CD14-positive monocyte (primary cell): Measurements from ENCODE around the gene NLRP10. TPM values are rescaled to one million over a fixed set of nuclear protein-coding genes. Genes with fewer than 3 reads are reported as not detected.

Experiments
- DNase-seq, 3 donors: peaks; one replicate each; pipeline ENCODE4 v3.0.0-alpha.2; 2011 to 2022
- H2AFZ ChIP-seq: 2 replicates; pipeline ENCODE4 v1.6.0; 2012; ENCODE audit warnings: mild to moderate bottlenecking, low read depth, low read length, inconsistent platforms; ENCODE audit not compliant: insufficient read depth, poor library complexity, severe bottlenecking
- H3K27ac ChIP-seq, 2 donors: 1 replicate in 1 of 2; 2 replicates in 1 of 2; pipeline ENCODE4 v1.5.1; 2012 to 2013; ENCODE audit warnings: low read length in 2 of 2, control low read depth in 1 of 2, inconsistent platforms in 1 of 2, low read depth in 1 of 2, mild to moderate bottlenecking in 1 of 2
- H3K27me3 ChIP-seq, 2 donors: one replicate each; pipeline versions ENCODE4 v1.6.0 to v1.6.1; 2011 to 2013; ENCODE audit warnings: low read length in 2 of 2; ENCODE audit not compliant: control insufficient read depth in 2 of 2, insufficient read depth in 2 of 2
- H3K36me3 ChIP-seq, 2 donors: replicated peaks in 1 of 2; 1 replicate in 1 of 2; 2 replicates in 1 of 2; pipeline versions ENCODE4 v1.5.1 to v1.6.1; 2012 to 2013; ENCODE audit warnings: low read length in 2 of 2, control low read depth in 1 of 2, inconsistent platforms in 1 of 2, mild to moderate bottlenecking in 1 of 2; ENCODE audit not compliant: insufficient read depth in 2 of 2, control insufficient read depth in 1 of 2
- H3K4me1 ChIP-seq, 2 donors: 1 replicate in 1 of 2; 2 replicates in 1 of 2; pipeline versions ENCODE4 v1.5.1 to v1.6.1; 2012 to 2013; ENCODE audit warnings: low read length in 2 of 2, control low read depth in 1 of 2, inconsistent platforms in 1 of 2, mild to moderate bottlenecking in 1 of 2, moderate library complexity in 1 of 2; ENCODE audit not compliant: insufficient read depth in 2 of 2, control insufficient read depth in 1 of 2
- H3K4me2 ChIP-seq: replicated peaks from 2 replicates; pipeline ENCODE3; 2012; ENCODE audit warnings: low read length, moderate library complexity, mild to moderate bottlenecking; ENCODE audit not compliant: poor library complexity, severe bottlenecking; ENCODE audit errors: extremely low read depth
- H3K4me3 ChIP-seq, 3 experiments: fragments of 200-600 bp in 1 of 3; sonication (generic) in 1 of 3; replicated peaks in 1 of 3; 1 replicate in 2 of 3; 2 replicates in 1 of 3; pipeline ENCODE4 v1.5.1; 2011 to 2013; ENCODE audit warnings: low read length in 3 of 3, mild to moderate bottlenecking in 3 of 3, control low read depth in 2 of 3, low read depth in 2 of 3, inconsistent platforms in 1 of 3, moderate library complexity in 1 of 3
- H3K79me2 ChIP-seq: 2 replicates; pipeline ENCODE4 v1.6.0; 2012; ENCODE audit warnings: mild to moderate bottlenecking, control low read depth, inconsistent platforms, low read length, moderate library complexity; ENCODE audit not compliant: insufficient read depth
- H3K9ac ChIP-seq: 2 replicates; pipeline ENCODE4 v1.6.0; 2017; ENCODE audit warnings: low read length, mild to moderate bottlenecking; ENCODE audit not compliant: insufficient read depth, poor library complexity, severe bottlenecking
- H3K9me3 ChIP-seq, 2 donors: replicated peaks in 1 of 2; 1 replicate in 1 of 2; 2 replicates in 1 of 2; pipeline versions ENCODE4 v1.5.1 to v1.6.1; 2012 to 2013; ENCODE audit warnings: low read length in 2 of 2, control low read depth in 1 of 2; ENCODE audit not compliant: control insufficient read depth in 1 of 2, insufficient read depth in 1 of 2
- H4K20me1 ChIP-seq: 2 replicates; pipeline ENCODE4 v1.6.0; 2012; ENCODE audit warnings: mild to moderate bottlenecking, low read length, control low read depth, moderate library complexity; ENCODE audit not compliant: insufficient read depth
- H3K27ac Mint-ChIP-seq, 7 donors: one replicate each; pipeline ENCODE4 v1.8.0; 2020; ENCODE audit warnings: mild to moderate bottlenecking in 7 of 7, mixed read lengths in 7 of 7, moderate library complexity in 6 of 7, inconsistent platforms in 2 of 7
- H3K27me3 Mint-ChIP-seq, 3 donors: one replicate each; pipeline ENCODE4 v1.8.0; 2021 to 2022; ENCODE audit warnings: low read depth in 3 of 3, mild to moderate bottlenecking in 3 of 3, mixed read lengths in 3 of 3, moderate library complexity in 3 of 3, inconsistent platforms in 1 of 3
- H3K36me3 Mint-ChIP-seq, 2 donors: one replicate each; pipeline ENCODE4 v1.8.0; 2020; ENCODE audit warnings: mixed read lengths in 2 of 2, inconsistent platforms in 1 of 2, mild to moderate bottlenecking in 1 of 2
- H3K4me1 Mint-ChIP-seq: one replicate; pipeline ENCODE4 v1.8.0; 2020; ENCODE audit warnings: mild to moderate bottlenecking, mixed read lengths
- H3K4me3 Mint-ChIP-seq, 2 donors: one replicate each; pipeline ENCODE4 v1.8.0; 2020; ENCODE audit warnings: mild to moderate bottlenecking in 2 of 2, mixed read lengths in 2 of 2, moderate library complexity in 1 of 2
- H3K9me3 Mint-ChIP-seq, 7 donors: one replicate each; pipeline ENCODE4 v1.8.0; 2020 to 2022; ENCODE audit warnings: mixed read lengths in 7 of 7, mild to moderate bottlenecking in 6 of 7, moderate library complexity in 6 of 7, inconsistent platforms in 2 of 7
- WGBS: methylation state at CpG from one replicate; pipeline ENCODE4 v1.1.5; 2013; ENCODE audit warnings: missing lambda C conversion rate; ENCODE audit not compliant: insufficient coverage; 5-methylcytosine and 5-hydroxymethylcytosine counted together
- intact Hi-C, 2 donors: fragments of 100-400 bp; cut with micrococcal nuclease; formaldehyde crosslinking; loops; one replicate each; pipeline versions ENCODE4 v1.15.0 to v1.15.1; 2023
- polyA plus RNA-seq, 3 donors: library from polyadenylated mRNA; depleted of rRNA in 1 of 3; unstranded in 2 of 3; stranded (reverse) in 1 of 3; fragments of 300-500 nt in 2 of 3; fragments of >200 nt in 1 of 3; fragmentation: Illumina TruSeq in 2 of 3; gene quantifications; 1 replicate in 2 of 3; 2 replicates in 1 of 3; pipeline ENCODE4 v1.2.3, GENCODE V29; 2012 to 2021
- TF ChIP-seq, protein P1 (sequence below): fragments of 200-600 bp; IDR thresholded peaks from one replicate; pipeline ENCODE4 v1.8.0; 2022; ENCODE audit warnings: antibody characterized with exemption, mild to moderate bottlenecking

The NLRP10 gene
- polyA plus RNA-seq, 3 donors: not detected

DNA sequence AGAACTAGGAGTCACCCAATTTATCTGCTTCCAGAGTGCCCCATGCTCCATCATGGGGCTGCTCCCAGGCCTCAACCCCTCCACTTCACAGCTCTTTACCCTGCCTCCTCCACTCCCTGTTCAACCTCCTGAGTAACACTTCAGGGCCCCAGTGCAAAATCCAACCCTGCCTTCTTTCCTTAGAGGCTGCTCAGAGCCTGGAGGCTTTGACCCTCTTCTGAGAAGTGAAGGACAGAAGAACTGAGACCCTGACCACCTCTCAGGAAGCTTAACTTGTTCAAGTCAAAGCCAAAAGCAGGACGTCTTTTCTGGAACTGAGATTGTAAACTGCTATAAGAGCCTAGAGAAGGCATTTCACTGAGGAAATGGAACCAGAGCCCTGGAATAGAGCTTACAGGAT, 37.4 kb upstream of the NLRP10 start:
- Histone ChIP-seq H3K4me3 (no peak overlapping the region), H3K4me2 (no peak overlapping the region), H3K79me2 (no peaks in the 10 kb centered on the region), H2AFZ (no peak overlapping the region), H3K9ac (no peak overlapping the region), H3K27me3 (no peaks in the 10 kb centered on the region), H3K36me3 (peaks cover 17 to 31% of the 10 kb centered on the region in 2 donors), H3K4me1 (no peaks in the 10 kb centered on the region), H3K9me3 (no peaks in the 10 kb centered on the region), H4K20me1 (no peaks in the 10 kb centered on the region), H3K27ac (no peak overlapping the region)
- no peak for DNase-seq
- Mint-ChIP-seq H3K27ac (no peak overlapping the region), H3K4me1 (no peaks in the 10 kb centered on the region), H3K27me3 (peaks cover 0 to 5% (median 0%) of the 10 kb centered on the region in 3 donors), H3K36me3 (peaks cover 25 to 28% of the 10 kb centered on the region in 2 donors), H3K9me3 (no peaks in the 10 kb centered on the region), H3K4me3 (no peak overlapping the region)
- TF ChIP-seq, protein P1, sequence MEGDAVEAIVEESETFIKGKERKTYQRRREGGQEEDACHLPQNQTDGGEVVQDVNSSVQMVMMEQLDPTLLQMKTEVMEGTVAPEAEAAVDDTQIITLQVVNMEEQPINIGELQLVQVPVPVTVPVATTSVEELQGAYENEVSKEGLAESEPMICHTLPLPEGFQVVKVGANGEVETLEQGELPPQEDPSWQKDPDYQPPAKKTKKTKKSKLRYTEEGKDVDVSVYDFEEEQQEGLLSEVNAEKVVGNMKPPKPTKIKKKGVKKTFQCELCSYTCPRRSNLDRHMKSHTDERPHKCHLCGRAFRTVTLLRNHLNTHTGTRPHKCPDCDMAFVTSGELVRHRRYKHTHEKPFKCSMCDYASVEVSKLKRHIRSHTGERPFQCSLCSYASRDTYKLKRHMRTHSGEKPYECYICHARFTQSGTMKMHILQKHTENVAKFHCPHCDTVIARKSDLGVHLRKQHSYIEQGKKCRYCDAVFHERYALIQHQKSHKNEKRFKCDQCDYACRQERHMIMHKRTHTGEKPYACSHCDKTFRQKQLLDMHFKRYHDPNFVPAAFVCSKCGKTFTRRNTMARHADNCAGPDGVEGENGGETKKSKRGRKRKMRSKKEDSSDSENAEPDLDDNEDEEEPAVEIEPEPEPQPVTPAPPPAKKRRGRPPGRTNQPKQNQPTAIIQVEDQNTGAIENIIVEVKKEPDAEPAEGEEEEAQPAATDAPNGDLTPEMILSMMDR: no peak
- intact Hi-C loops: no loop called here
- 83% methylated on average over 1 of the region's 1 CpG for WGBS

DNA sequence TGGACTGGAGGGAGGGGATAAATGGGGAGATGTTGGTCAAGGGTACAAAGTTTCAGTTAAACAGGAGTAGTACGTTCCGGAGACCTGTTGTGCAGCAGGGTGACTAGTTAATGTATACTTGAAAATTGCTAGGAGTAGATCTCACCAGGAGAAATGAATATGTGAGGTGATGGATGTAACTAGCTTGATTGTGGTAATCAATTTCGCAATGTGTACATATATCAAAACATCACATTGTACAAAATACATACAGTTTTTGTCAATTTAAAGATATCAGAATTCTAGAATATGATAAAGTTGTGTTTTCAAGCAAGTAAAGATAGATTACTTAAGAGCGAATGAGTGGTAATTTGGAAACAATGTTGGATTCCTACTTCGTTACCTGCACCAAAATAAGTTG, 35.1 kb upstream of the NLRP10 start:
- no peaks in the 10 kb centered on the region for H4K20me1 ChIP-seq
- H3K27ac ChIP-seq: no peak overlapping the region
- H3K4me2 ChIP-seq: no peak overlapping the region
- H3K4me1 ChIP-seq: no peaks in the 10 kb centered on the region
- Mint-ChIP-seq H3K4me1 (no peaks in the 10 kb centered on the region), H3K27ac (peak overlapping the region in 1 of 7 donors; percentile 7), H3K9me3 (no peaks in the 10 kb centered on the region), H3K27me3 (peaks cover 0 to 5% (median 0%) of the 10 kb centered on the region in 3 donors), H3K4me3 (no peak overlapping the region), H3K36me3 (peaks cover 47 to 50% of the 10 kb centered on the region in 2 donors)
- DNase-seq: no peak
- no peak overlapping the region for H3K4me3 ChIP-seq
- H3K27me3 ChIP-seq: no peaks in the 10 kb centered on the region
- TF ChIP-seq, protein P1: no peak
- H3K9ac ChIP-seq: no peak overlapping the region
- WGBS: 100% methylated on average over 2 of the region's 5 CpGs
- intact Hi-C loops: no loop called here
- no peaks in the 10 kb centered on the region for H3K9me3 ChIP-seq
- no peak overlapping the region for H2AFZ ChIP-seq
- no peaks in the 10 kb centered on the region for H3K79me2 ChIP-seq
- H3K36me3 ChIP-seq: peaks cover 40 to 54% of the 10 kb centered on the region in 2 donors
